HG03045 (cell line): ENCODE measurements around the gene CCDC57.

Experiments
- ATAC-seq: cut with Tn5 transposase; IDR thresholded peaks from one replicate; pipeline ENCODE4 v1.9.1; 2021; ENCODE audit warnings: mild to moderate bottlenecking, moderate library complexity; ENCODE audit not compliant: unreplicated experiment

The CCDC57 gene

DNA sequence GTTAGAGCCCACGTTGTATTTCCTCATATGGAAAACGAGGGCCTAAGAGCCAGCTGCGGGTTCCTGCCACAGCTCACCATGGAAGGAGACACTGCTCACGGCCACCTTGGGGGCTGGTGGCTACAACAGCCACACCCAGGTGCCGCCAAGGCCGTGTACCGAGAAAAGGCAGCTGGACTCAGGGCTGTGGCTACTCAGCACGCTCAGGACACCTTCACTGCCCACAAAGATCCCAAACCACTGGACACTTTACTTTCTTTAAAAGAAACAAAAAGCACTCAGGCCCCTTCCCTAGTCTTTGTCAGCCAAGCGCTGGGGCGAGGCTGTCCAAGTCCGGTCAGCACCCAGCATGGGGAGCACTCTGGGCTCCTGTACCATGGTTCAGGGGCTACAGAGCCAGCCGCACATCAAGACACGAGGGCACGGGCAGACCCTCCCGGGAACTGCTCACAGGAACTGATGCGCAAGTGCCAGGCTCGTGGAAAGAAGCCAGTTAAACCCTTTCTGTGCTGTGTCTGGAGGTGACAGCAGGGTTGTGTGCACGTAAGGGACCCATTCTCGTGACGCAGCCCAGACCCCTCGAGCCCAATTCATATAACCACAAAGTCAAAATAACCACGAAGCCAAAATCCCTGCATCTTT is 34.7 kb upstream of the CCDC57 start:
- no peak for ATAC-seq

- no peak for ATAC-seq
These were observed 33.9 kb upstream of the CCDC57 start for GRCh38 chr17:82246365-82247181.

DNA sequence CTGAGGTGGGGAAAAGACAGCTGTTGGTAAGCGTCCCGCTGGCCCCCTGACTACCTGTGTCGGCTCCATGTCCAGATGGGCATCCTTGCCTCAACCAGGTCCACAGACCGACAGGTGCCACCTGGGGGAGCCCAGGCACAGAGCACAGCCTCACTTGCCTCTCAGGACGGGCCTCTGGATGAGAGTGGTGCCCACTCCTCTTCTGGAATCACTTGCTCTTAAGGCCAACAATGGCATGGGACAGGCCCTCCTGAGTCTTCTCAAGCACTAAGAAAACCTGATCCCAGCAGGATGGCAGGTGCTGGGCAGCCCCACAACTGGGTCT is 33.4 kb upstream of the CCDC57 start:
- ATAC-seq, result no peak

DNA sequence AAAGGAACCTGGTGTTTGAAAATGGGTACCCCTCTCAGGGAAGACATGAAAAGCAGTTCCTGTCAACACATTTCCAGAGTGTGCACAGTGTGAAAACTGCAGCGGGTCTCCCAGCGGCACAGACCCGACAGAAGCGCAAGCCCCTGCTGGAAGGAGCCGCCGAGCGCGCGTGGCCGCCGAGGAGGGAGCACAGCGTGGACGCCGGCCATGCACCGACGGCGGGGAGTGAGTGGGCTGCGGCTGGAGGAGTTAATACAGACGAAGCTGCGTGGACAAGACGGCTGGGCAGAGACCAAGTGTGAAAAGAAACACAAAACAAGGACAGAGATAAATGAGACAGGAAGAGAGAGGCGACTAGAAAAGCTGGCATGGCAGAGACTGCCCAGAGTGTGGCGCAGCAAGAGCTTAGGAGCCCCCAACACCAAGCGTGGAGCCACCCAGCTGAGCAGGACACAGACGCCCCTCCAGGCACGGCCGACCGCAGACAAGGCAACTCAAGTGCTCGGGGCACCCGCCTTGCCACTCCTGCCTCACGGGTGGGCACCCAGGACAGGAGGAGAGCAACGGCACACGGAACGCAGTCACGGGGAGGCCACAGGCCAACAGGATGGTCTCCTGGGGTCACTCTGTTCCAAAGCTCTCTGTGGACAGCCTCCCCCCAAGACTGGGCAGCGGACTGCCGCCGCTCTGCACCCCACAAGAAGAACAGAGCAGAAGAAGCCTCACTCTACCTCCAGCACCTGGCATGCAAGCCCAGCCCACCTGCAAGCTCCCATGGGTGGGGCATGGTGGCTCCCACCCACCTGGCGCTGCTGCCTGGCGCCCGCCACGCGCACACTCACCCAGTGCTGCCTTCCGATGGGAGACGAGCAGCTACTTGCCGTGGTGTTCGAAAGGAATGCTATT is 32.7 kb upstream of the CCDC57 start:
- ATAC-seq, result no peak

DNA sequence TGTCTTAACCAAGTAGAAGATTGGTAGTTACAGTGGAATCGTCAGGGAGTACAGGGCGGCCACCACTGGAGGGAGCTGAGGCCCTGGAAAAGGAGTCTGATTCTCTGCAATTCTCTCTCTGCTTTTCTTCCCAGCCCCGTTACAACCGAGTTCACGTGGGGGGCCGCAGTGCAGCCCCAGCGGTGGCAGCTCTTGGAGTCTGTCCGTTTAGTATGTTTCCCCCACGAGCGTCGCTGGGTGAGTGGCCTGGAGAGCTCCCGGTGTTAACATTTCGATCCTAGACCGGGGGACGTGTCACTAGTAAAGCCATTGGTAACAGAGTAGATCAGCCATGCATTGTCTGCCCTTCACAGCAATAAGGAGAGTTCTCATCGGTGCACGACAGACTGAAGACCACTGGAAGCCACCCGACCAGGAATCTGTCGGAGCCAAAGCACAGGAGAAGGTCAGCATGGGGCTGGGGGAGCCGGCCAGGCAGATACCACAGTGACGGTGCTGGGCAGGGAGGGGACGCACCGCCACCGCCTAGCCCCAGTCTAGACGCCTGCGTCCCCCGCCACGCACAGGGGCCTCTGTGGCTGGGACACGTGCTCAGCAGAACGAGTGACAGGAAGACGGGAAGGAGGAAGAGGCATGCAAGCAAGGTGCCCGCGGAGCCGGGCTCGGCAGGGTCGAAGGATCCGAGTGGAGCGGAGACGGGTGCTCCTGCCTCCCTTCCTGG is 31.9 kb upstream of the CCDC57 start:
- no peak for ATAC-seq

GRCh38 chr17:82243648-82244412 is 31.2 kb upstream of the CCDC57 start:
- no peak for ATAC-seq

DNA sequence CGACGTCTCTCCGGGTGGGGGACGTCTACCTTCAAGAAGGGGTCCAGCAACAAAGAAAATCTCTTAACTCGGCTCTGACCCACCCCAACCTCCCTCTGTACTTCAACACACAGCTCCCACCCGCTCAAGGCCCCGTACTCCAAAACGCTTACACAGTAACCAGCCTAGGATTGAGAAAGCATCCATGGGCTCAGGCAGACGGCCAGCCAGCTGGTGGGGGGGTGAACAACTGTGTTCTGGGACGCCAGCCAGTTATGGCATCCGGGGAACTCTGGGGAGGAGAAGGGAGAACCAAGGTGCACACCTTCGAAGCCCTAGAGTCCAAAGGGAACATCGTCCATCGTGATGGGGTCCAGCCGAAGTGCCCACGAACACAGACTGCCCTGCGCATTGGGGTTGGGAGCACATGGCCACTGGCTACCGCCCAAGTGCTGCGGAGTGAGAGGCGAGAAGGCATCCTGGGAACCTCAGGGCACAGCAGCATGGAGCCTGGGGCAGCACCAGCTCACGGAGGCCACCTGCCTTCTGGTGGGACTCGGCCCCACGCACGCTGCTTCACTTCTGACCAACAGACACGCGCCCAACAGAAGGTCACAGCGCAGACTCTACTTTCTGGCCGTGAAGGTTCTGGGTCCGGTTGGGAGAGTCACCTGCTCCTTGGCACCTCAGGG is 30.5 kb upstream of the CCDC57 start:
- ATAC-seq, result no peak

- ATAC-seq, result no peak
These were observed 30.0 kb upstream of the CCDC57 start for GRCh38 chr17:82242698-82242976.

DNA sequence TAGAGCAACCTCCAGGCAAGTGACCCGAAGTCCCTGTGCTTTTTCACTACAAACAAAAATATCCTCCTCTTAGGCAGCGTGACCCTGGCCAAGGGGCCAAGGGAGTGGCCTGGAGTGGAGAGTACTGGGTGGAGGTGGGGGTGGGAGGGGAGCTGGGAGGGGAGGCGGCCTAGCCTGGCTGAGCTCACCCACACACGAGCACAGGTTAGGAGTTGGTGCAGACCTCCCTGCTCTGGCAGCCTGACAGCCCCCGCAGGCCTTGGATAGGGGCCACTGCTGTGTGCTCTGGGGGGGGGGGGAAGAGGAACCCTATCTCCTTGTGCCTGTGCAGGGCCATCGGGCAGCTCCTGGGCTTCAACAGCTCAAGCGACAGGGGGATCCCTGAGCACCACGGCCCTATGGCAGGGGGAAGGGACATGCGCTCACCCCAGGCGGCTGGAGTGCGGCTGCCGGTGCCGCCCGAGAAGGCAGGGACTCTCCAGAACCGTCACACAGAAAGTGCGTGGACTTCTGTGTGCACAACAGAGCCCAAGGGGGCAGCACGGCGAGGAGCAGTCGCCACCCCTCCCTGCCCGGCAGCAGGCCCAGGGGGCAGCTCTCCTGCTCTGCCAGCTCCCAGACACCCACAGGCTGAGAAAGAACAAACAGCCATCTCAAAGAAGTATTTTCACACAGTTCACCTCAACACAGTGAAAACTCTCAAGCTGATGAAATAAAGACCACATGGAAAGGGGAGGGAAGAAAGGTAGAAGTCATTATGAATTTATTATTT is 29.5 kb upstream of the CCDC57 start:
- ATAC-seq, result no peak

GRCh38 chr17:82241183-82241925 is 28.7 kb upstream of the CCDC57 start:
- ATAC-seq, result no peak

- ATAC-seq, result no peak
These were observed 28.0 kb upstream of the CCDC57 start for GRCh38 chr17:82240506-82241182.

GRCh38 chr17:82239926-82240505 is 27.4 kb upstream of the CCDC57 start:
- no peak for ATAC-seq

DNA sequence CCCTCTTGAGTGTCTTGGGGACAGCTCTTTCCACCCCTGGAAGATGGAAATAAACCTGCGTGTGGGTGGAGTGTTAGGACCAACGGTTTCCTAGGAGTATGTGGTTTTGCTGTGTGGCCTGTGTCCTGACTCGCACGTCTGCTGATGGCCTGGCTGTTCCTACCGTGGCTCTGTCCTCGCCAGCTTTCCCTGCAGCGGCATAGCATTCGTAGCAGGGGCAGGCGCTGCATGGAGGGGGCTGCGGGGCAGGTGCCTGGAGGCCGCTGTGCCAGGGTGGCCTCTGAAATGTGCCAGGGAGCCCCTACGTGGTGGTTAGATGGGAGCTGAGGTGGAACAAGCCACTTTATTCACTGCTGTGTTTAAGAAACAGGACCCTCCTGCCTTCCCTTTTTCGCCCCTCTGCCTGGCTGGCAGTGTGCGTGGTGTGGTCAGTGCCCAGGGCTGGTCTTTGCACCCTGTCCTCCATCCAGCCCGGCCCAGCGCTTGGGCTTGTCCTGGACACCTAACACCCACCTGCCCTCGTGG is 26.8 kb upstream of the CCDC57 start:
- ATAC-seq, result no peak

DNA sequence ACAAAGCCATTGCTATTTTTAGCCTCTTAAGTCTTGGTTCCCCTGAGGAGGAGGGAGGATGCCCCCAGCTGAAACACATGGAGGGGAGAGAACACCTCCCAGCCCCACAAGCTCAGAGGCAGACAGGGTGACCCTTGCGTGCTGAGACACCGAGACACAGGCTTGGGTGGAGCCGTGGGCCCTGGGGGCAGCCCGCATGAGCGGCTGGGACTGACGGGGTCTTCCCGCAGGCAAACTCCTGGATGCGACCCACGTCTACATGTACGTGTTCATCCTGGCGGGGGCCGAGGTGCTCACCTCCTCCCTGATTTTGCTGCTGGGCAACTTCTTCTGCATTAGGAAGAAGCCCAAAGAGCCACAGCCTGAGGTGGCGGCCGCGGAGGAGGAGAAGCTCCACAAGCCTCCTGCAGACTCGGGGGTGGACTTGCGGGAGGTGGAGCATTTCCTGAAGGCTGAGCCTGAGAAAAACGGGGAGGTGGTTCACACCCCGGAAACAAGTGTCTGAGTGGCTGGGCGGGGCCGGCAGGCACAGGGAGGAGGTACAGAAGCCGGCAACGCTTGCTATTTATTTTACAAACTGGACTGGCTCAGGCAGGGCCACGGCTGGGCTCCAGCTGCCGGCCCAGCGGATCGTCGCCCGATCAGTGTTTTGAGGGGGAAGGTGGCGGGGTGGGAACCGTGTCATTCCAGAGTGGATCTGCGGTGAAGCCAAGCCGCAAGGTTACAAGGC is 26.0 kb upstream of the CCDC57 start:
- ATAC-seq, result no peak

GRCh38 chr17:82237746-82238471 is 25.3 kb upstream of the CCDC57 start:
- ATAC-seq, result no peak
